GM19397 (cell line): ENCODE measurements around the gene PIGX.

Source experiments
- ATAC-seq: cut with Tn5 transposase; IDR thresholded peaks from one replicate; pipeline ENCODE4 v1.9.1; 2021; ENCODE audit warnings: mild to moderate bottlenecking, moderate library complexity; ENCODE audit not compliant: unreplicated experiment

Gene PIGX

DNA sequence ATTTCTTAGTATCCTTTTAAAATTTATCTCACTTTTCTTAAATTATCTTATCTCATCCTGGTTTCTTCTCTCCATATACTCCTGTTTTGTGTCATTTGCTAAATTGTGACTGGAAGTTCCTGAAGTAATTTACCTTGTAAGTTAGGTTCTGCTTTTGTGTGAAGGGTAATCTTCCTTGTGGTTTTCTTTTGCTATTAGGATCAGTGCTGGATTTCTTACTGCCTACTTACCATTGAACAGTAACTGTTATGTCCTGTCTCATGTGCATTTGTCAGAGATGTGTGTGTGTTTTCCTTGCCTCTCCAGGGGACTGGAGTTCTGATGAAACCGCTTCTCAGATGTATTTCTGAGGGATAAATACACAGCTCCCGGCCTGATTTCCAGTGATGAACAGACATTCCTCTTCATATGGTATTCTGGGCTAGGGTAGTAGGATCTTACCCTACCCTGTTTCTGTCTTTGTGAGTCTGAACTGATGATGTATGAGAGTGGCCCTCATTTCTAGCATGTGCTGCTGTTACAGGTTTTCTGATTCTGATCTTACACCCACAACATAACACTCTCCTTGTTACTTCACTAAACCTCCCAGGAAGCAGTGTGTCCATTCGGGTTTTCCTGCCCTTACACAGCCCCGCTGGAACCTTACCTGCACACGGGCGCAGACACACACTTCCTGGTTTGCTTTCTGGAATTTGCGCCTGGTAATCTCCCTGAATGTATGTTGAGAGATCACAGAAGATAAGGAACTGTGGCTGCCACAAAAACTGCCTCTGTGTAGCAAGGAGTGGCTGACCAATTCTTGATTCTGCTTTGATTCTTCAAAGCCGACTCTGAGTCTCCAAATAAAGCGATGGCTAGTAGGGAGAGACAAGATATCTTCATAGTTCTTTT lies 42.2 kb downstream of the PIGX start:
- ATAC-seq: no peak

DNA sequence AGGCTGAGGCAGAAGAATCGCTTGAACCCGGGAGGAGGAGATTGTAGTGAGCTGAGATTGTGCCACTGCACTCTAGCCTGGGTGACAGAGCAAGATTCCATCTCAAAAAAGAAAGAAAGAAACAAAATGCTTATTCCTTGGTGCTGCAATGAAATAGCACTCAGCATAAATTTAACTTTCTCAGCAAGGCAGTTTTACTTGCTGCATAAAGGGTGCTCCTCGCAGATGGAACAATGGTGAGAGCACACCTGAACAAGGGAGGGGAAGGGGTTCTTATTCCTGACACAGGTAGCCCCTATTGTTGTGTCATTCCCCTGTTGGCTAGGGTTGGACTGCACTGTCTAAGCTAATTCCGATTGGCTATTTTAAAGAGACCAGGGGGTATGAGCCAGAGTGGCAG lies 44.6 kb downstream of the PIGX start:
- no peak for ATAC-seq

DNA sequence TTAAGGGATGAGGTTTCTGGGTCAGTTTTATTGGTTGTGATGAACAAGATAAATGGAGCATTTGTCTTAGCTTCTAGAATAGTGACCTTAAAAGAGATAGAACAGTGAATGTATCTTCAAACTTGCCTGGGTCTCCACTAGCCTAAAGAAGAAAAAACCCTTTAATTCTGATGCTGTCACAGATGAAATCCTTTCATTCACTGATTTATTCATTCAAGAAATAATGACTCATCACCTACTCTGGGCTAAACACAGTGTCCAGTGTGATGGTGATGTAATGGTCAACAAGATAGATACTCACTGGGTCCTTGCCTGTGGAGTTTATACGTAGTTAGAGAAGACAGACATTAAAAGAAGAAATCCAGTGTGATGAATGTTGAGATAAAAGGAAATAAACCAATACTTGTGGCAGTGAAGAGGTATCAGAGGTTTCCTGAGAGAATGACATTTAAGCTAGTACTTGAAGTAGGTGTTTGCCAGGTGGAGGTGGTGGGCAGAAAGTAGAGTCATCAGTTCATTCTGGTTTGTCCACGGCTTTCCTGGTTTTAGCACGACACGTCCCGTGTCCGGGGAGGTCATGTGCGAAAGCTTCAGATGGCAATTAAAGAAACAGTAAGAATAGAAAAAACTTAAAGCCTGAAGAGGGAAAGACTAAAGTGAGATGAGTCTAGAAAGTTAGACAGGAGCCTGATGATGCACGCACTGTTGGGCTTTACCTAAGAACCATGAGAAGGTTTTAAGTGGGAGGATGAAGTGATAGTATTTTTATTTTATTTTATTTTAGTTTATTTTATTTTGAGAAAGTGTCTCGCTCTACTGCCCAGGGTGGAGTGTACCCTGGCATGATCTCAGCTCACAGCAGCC lies 45.9 kb downstream of the PIGX start:
- ATAC-seq: no peak

DNA sequence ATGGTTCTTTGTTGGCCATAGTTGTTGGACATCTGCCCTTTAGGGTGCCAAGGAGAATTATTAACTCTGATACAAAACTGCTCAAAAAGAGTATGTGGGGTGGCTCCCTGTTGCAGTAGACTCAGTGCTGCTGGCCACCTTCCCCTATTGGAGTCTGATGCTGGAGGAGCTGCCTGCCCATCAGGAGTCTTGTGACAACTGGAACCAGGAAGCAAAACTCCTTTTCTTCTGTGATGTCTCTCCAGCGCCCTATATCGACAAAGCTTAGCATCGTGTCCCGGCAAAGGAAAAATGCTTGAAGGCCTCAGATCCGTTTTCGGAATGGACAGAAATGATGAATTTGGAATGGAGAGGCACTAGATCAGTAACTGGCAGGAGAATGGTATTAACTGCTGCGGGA lies 51.0 kb downstream of the PIGX start:
- ATAC-seq: no peak

DNA sequence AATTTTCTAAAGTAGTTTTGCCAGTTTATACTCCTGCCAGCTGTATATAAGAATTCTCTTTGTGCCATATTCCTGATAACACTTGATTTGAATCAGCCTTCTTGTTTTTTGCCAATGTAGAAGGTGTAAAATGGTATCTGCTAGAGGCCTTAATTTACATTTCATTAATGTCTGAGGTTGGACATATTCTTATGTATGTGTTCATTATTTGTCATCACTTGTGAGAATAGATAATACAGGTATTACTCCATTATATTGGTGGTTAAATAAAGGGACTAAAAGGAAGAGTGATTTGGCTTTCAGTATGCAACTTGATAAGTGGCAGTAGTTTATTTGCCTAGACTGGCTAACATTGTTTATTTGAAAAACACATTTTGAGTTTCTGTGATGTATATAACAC lies 53.3 kb downstream of the PIGX start:
- ATAC-seq: no peak

DNA sequence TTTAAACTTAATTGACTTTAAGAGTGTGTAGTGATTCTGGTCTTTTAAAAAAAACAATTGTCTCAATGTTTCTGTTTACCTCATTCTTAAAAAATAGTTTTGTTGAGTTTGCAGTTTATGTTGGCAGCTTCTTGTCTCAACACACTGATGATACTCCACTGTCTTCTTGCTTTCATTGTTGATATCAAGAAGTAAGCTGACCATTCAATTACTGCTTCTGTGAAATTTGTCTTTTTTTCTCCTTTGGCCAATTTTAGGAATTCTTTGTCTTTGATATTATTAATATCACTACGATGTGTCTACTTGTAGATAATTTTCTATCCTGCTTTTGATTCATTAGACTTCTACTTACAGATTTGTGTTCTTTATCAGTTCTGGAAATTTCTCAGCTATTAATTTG lies 58.9 kb downstream of the PIGX start:
- ATAC-seq: no peak

DNA sequence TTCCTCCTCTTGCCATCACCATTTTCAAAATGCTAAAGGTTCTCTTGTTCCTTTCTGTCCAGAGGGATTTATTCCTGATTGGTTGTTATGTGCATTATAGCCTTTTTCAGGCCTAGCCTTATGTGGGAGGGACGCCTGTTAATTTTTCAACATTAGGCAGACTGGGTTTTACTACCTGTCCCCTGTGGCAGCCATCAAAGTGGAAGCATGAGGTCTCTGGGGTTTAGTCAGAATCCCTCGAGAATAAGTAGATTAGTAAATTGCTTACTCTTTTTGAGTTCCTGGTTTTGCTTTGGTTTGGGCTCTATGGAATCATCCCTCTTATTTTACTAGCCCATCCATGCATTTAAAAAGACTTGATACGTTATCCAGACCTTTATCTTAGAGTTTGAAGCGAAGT lies 59.9 kb downstream of the PIGX start:
- ATAC-seq: no peak

DNA sequence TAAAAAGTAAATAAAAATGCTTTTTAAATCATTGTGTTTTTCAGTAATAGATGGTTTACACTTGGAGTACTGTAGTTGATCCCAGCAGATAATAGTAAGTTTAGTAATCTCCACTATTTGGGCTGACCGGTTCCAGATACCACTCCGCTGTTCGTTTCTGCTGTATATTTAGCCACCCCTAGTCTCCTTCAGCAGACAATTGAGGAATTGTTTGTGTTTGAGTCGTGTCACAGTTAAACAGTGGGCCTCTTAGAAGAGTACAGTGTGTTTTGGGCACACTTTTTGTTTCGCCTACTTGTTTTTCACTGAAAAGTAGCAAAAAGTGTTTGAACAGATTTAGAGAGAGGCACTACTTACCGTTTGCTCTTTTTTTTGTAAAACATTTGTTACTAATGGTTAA lies 60.7 kb downstream of the PIGX start:
- ATAC-seq: no peak

DNA sequence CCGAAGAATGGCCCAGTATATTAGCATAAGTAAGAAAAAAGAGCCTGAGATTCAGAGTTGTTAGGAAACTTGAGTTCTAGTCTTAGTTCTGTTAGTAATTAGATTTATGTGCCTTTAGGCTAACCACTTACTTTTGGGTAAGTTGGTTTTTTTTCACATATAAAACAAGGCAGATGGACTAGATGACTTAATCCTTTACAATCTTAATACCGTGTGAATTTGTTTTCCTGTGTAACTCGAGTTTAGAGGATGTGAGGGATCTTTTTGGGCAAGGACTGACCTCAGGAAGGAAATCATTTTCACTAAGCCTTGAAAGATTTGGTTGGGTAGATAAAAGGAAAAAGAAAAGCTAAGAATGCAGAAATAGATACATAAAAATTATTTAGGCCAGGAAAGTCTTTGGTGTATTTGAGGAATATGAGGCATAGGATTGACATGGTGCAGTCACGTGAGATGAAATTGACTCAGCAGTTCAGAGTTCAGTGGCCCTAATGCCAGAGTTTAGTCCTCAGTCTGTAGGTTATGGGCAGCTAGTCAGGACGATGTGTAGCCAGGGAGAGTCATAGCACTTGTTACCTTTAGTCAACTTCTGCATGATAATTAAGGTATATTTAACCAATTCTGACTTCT lies 62.1 kb downstream of the PIGX start:
- ATAC-seq: no peak

DNA sequence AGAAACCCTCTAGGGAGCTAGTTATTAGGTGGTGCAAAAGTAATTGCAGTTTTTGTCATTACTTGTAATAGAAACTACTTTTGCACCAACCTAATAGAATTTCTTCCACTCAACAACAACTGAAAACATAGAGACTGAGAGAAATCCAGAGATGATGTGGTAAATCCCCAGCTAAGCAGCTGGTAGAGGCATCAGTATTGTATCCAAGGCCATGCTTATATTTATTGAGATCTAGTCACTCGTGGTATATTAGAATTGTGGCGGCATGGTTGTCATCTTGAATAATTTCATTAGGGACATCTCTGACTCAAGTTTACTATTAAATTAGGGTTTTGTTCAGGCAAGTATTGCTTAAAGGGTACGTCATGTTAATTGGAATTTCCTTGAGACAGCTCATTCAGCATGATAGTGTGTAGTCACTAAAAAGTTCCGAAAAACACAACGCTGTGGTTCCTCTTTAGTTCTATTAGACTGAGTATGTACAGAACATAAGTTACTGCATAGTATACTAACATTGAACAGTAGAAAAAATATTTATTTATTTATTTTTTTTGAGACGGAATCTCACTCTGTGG lies 62.8 kb downstream of the PIGX start:
- ATAC-seq: no peak

DNA sequence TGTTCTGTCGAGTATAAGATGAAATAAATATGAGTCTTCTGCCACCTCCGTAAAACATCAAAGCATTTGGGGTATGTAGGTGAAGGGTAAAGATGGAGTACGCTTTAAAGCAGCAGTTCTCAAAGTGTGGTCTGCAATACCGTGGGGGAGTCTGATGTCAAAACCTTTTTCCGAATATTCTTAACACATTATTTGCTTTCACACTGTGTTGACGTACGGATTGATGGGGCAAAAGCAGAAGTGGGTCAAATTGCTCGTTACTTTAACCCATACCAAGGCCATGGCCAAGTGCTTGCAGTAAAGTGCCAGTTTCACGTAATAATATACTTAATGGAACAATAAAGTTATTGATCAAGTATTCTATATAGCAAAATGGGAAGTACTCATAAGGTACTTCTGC lies 63.8 kb downstream of the PIGX start:
- no peak for ATAC-seq

DNA sequence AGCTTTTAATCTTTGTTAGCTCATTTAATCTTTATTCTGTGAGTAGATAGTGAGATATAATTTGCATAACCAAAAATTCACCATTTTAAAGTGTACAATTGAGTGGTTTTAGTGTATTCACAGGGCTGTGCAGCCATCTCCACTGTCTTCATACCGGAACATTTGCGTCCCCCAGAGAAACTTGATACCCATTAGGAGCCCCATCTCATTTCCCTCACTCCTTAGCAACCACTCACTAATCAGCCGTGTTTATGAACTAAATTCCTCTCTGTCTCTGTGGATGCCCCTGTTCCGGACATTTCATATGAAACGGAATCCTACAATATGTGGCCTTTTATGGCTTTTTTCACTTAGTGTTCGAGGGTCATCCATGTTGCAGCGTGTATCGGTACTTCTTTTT lies 65.7 kb downstream of the PIGX start:
- ATAC-seq: no peak

DNA sequence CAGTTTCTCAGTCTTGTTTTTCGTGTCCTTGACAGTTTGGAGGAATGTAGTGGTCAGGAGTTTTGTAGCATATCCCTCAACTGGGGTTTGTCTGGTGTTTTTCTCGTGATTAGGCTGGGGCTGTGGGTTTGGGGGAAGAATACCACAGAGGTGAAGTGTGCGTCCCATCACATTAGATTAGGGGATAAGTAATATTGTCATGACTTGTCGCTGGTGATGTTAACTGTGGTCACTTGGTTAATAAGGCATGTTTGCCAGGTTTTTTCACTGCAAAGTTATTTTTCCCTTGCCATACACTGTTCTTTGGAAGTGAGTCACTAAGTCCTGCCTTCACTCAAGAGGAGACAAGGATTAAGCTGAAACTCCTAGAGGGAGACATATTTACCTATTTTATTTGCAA lies 66.6 kb downstream of the PIGX start:
- no peak for ATAC-seq

DNA sequence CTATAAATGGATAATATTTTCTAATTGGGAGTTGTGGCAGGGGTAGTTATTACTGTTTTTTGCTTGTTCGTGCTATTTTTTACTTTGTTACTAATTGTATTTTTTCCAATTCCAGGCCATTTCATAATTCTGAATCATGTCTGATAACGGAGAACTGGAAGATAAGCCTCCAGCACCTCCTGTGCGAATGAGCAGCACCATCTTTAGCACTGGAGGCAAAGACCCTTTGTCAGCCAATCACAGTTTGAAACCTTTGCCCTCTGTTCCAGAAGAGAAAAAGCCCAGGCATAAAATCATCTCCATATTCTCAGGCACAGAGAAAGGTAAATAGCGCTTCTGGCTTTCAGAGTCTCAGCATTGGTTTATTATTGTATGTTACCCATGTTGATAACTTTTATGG lies 70.3 kb downstream of the PIGX start:
- no peak for ATAC-seq
